ENCODE measurements around the gene CCSAP.
"Not testable (repeated sequence)": the region's sequence is repeated elsewhere in the genome, so short reads cannot be mapped to it uniquely, and the experiment has no call there.

CCSAP gene

DNA sequence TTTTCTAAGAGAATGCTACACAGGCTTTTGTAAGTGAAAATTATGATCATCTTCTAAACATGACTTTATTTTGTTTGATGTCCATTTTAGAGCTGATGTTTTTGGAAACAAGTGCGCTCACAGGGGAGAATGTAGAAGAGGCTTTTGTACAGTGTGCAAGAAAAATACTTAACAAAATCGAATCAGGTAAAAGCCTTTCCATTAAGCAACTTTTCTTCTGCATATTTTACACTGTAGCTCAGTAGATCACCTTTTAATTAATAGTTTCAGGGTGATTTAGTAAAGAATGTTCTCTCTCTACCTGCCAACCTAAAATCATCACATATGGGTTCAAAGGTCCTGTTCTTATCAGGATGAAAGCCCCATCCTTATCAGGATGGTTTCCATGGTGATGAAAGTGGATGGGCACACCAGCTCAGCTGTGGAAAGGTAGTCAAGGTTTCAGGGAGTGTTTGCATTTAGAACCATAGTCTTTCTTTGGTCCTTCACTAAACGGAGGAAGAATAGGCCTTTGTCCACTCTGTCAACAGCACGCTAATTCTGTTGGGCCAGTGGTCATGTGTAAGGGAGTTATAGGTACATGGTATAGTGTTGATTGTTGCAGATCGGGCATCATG lies 43.9 kb downstream of the CCSAP start:
- no peak for DNase-seq
- intact Hi-C loops (cut with DNase I), result no loop called here

DNA sequence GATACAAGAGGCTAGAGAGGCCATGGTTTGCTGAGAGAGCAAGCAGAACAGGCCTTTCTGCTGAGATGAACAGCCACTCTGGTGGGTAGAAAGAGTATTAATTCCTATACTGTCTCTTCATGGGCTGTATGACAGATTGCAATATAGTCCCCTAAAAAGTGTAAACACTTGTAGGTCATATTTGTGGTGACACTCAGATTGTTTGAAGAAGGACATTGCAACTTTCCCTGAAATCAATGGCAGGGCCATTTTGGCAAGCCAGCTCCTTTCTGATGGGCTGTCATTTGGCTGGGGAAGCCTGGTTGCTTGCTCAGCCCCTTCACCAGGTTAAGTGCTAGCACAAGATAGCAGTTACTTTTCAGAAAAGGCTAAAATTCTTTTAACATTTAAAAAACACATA lies 44.4 kb downstream of the CCSAP start:
- intact Hi-C loops (cut with DNase I), result no loop called here
- no peak for DNase-seq

DNA sequence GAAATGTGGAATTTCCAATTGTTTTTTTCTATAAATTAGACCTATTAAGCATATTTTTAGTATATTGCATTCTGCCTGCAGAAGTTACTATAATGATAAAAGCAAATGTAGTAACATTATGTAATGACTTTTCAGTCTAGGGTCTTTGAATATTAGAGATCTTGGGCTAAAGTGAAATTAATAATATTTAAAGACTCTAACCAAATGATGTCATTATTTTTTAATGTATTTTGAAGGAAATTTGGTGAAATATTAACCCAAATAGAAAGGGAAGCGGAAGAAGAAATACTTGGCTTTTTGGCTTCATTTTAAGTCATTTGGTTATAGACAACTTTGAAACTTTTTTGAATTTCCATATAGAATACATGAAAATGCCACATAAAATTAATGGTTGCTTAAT lies 45.1 kb downstream of the CCSAP start:
- no peak for DNase-seq
- intact Hi-C loops (cut with DNase I), result no loop called here

DNA sequence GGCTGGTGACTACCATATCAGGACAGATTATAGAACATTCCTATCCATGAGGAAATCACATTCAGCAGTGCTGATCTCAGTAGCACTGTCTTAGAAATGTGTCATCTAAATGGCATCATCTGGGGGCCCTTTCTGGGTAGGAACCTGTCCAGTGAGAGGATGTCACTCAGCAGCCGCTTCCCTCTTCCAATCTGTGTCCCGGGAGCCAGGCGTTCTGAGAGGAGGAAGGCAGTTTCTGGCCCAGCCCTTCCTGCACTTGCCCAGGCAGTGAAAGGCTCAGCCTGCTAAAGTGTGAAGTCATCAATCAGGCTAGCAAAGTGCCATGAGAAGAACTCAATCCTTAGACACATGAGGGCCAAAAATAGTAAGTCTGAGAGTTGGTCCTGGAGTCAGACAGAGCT lies 46.3 kb downstream of the CCSAP start:
- intact Hi-C loops (cut with DNase I), result no loop called here
- peak in 2 of 42 donors; percentile 19 to 46 for DNase-seq

DNA sequence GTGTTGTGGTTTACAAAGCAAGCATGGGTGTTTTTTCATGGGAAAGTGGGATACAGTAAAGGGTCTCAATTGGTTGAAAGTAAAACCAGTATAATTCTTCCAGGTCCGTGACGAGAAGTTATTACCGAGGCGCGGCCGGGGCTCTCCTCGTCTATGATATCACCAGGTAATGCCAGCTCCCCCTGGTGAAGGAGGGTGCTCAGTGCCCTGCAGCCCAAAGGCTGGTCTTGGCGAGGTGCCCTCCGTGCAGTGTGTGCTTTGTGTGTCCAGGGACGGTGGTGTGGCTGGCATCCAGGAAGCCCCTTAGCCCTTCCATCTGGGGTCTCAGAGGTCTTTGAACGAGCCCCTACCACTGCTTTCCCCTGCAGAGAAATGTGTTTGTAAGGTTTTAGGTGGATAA lies 47.1 kb downstream of the CCSAP start:
- intact Hi-C loops (cut with DNase I), result no loop called here
- DNase-seq, result no peak

DNA sequence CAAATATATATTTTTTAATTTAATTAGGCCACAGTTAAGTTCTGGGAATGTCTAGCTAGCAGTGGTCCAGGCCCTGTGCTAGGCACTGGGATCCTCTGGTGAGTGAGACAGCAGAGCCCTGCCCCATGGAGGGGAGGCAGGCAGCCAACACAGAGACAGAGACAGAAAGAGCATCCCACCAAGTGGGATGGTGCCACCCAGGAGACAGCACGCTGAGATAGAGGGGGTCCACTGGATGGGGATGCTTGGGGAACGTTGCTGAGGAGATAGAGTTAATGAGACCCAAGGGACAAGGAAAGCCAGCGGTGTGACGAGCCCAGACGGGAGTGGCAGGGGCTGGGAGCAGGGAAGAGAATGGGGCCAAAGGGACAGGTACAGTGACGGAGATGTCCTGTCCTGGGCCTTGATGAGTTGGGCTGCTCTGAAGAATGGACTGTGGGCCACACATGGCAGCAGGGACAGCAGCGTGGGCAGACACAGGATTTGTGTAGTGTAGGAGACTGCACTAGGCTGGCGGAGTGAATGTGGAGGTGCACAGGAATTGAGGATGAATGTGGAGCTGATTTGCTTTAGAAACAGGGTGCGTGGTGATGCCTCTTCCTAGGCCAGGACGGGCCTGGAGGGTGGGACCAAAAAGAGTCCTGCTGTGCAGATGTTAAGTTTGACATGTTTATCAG lies 49.2 kb downstream of the CCSAP start:
- no peak for DNase-seq
- intact Hi-C loops (cut with DNase I), result no loop called here

DNA sequence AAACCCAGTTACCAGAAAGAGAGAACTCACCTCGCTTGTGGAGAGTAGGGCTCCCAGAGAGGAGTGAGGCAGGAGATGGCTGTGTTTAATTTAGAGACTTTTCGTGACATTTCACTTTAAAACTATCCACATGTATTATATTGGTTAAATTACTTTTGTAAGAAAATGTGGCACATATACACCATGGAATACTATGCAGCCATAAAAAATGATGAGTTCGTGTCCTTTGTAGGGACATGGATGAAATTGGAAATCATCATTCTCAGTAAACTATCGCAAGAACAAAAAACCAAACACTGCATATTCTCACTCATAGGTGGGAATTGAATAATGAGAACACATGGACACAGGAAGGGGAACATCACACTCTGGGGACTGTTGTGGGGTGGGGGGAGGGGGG lies 51.2 kb downstream of the CCSAP start:
- DNase-seq; intact Hi-C loops (cut with DNase I): not testable (repeated sequence)

DNA sequence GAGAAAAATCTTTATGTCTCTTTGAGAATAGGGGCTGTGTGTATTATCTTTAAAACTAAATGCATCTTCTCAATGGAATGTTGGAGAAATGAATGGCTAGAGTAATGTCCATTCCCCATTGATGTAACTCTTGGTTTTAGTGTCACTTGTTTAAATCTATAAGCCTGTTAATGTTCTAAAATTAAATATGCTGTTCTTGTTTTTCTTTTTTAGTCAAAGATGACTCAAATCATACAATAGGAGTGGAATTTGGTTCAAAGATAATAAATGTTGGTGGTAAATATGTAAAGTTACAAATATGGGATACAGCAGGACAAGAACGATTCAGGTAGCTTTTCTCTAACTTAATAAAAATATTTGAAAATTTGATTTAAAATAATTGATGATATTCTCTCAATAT lies 54.3 kb downstream of the CCSAP start:
- DNase-seq, result no peak
- intact Hi-C loops (cut with DNase I), result no loop called here

DNA sequence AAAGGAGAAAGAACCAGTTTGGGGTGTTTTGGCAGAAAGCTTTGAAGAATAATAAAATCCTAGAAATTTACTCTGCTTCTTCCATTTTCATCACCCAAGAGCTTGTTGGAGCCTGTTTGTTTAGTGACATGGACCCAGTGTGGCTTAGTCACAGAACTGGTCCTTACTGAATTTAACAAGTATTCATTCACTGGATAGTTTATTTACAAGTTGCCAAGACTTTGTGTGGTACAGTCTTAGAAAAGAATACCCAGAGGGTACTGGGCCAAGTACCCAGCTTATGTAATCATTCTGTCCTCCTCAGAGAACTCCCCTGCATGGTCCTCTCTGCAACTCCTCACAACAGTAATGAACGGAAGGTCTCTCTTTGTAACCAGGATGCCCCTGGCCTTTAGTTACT lies 55.6 kb downstream of the CCSAP start:
- peak in 4 of 42 donors; percentile 20 to 59 (median 42) for DNase-seq
- intact Hi-C loops (cut with DNase I), result no loop called here

DNA sequence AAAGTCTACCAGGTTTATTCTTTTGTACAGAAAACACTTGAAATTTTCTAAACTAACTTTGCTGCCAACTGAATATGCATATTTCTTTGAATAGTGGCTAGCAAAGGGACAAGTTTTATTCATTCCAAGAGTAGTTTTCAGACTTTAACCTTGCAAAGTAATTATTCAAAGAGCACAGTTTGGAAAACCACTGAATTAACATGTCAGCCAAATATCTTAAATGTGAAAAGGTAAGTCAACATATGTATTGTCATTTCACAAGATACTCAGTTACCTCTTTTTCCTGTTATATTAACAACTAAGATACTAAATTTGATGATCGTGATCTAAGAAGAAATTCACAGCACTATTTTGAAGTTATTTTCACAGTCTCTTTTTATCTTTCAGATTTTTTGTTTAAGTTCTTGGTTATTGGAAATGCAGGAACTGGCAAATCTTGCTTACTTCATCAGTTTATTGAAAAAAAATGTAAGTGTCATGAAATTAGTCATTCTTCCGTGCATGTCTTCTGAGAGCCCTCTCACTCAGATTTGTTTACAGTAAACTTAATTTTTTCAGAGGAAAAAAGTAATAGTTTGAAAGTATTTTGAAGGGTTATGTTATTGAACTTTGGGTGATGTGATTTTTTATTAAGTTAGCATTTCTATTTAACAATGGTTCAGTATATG lies 56.6 kb downstream of the CCSAP start:
- DNase-seq, result no peak
- intact Hi-C loops (cut with DNase I), result no loop called here

DNA sequence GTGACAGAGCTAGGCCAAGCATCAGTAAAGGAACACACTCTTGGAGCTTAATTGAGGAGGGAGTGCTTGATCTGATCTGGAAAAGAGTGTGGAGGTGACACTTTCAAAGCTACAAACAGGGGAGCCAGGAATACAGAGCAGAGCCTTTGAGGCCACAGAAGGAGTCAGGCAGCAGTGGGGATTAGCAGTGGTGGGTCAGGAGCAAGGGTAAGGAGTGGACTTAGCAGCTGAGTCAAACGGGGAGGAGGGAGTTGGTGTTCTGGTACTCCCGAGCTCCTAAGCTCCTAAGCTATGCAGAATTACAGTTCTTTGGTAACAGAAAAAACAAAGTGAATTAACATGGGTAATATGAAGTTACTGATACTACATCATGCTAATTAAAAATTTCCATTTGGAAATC lies 57.4 kb downstream of the CCSAP start:
- no peak for DNase-seq
- intact Hi-C loops (cut with DNase I), result no loop called here

DNA sequence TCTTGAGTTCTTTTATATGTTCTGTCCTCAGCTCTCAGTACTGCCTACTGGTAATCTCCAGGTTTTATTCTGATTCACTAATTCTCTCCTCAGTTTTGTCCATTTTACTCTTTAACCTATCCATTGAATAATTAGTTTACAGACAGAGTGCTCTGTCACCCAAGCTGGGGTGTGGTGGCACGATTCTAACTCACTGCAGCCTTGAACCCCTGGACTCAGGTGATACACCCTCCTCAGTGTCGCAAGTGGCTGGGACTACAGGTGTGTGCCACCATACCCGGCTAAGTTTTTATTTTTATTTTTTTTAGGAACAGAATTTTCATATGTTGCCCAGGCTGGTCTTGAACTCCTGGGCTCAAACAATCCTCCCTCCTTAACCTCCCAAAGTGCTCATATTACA lies 58.0 kb downstream of the CCSAP start:
- intact Hi-C loops (cut with DNase I), result no loop called here
- DNase-seq, result no peak

DNA sequence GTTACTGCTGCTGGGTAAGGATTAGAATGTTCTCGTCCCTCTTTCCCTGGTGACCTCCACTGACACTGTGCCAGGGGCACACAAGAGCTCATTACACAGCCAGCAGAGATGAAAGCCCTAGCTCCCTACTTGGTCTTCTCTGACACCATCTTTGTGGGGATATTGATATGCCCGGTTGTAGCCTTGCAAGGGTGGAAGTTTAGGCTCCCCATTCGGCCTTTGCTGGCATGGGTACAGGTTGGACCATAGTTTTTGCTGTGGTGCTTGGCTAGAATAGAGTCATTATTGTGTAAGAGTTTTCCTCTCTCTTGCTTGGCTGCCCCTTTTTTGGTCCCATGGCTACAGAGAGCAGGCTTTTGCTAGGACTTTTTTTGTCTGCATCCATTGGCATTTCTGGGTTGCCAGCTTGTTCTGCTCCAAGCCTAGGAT lies 59.6 kb downstream of the CCSAP start:
- intact Hi-C loops (cut with DNase I), result no loop called here
- peak in 11 of 42 donors; percentile 17 to 65 (median 38) for DNase-seq

DNA sequence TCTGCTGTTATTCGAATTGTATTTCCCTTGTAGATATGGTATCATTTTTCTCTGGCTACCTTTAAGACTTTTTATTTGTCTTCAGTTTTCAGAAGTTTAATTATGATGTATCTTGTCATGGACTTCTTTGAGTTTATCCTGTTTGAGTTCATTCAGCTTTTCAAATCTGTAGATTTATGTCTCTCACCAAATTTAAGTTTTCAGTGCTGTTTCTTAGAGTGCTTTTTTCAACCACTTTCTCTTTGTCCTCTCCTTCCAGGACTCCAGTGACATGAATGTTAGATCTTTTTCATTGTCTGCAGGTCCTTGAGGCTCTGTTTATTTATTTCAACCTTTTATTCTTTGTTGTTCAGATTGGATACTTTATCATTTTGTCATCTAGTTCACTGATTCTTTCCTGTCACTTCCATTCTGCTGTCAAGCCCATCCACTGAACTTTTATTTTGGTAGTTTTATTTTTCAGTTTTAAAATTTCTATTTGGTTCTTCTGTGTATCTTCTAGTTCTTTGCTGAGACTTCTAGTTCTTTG lies 60.5 kb downstream of the CCSAP start:
- no peak for DNase-seq
- intact Hi-C loops (cut with DNase I), result no loop called here

DNA sequence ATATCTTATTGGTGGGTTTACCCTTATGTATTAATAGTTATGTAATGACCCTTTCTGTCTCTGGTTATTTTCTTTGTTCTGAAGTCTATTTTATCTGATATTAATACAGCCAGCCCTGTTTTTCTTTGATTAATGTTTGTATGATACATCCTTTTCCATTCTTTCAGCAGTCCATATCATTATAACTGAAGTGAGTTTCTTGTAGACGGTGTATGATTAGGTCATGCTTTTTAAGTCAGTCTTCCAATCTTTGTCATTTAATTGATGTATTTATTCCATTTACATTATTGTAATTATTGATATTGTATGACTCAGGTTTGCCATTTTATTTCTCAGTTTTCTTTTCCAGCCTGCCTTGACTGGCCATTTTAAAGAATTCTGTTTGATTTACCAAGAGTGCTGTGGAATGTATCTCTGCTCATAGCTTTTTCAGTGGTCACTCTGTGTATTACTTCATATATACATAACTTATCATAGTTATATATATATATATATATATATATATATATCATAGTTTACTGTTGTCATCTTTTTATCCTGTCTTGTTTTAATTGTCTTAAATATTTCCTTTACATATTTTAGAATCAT lies 61.4 kb downstream of the CCSAP start:
- intact Hi-C loops (cut with DNase I), result no loop called here
- DNase-seq, result no peak

DNA sequence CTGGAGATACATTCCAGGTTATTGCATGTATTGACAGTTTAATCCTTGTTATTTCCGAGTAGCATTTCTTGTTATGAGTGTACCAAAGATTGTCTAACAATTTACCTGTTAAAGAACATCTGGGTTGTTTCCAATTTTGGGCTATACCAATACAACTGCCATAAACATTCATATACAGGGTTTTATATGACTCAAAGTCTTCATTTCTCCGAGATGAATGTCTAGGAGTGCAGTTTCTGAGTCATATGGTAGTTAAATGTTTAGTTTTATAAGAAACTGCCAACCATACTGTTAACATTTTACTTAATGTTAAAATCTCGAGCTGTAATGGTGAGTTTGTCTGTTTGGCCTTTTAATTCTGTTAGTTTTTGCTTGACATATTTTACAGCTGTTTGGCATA lies 61.9 kb downstream of the CCSAP start:
- DNase-seq, result no peak
- intact Hi-C loops (cut with DNase I), result no loop called here

DNA sequence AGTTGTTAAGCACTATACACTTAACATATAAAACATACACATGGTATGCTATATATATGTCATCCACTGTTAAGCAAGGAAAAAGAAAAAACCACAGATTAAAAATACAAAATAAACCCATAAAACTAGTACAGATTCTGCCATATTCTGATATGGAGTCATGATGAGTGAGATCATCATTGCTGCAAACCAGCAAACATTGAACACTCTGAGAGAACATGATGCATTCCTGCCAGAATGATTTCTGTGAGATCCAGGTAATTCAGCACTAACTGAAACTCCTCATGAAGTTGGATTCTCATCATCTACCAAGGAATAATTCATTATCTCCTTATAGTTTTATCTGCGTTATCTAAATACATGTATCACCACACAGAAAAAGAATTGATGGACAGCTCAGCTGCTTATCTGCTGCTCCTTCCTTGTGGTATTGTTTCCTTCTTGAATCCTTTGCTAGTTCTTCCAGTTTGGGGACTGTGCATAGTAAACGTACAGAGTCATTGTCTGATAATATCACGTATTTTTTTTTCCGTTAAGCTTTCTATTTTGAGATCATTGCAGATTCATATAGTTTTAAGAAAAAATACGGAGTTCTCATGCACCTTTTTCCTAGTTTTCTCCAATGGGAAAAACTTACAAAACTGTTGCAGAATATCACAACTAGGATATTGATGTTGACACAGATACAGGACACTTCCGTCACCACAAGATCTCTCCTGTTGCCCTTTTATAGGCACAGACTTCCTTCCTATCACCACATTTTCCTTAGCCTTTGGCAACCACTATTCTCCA lies 62.6 kb downstream of the CCSAP start:
- intact Hi-C loops (cut with DNase I), result no loop called here

DNA sequence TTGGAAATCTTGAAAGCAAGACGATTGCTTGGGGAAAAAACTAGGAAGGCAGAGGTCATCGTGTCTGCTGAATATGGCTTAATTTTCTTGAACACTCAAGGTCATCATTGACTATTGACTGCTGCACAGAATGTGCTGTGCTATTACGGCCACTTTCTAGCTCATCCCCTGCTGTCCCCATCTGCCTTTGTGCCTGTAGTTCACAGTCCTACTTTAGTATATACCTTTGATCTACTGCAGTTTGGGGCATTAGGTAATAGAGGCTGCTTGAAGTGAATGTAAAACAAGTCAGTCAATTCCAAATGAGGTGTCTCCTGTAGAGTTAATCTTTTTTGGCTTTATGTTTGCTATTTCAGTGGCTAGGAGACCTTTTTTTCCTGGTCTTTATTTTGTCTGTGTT lies 63.6 kb downstream of the CCSAP start:
- DNase-seq, result no peak
- intact Hi-C loops (cut with DNase I), result no loop called here

More for the DNA sequence above, 62.6 kb downstream of the CCSAP start:
- DNase-seq, result no peak

DNA sequence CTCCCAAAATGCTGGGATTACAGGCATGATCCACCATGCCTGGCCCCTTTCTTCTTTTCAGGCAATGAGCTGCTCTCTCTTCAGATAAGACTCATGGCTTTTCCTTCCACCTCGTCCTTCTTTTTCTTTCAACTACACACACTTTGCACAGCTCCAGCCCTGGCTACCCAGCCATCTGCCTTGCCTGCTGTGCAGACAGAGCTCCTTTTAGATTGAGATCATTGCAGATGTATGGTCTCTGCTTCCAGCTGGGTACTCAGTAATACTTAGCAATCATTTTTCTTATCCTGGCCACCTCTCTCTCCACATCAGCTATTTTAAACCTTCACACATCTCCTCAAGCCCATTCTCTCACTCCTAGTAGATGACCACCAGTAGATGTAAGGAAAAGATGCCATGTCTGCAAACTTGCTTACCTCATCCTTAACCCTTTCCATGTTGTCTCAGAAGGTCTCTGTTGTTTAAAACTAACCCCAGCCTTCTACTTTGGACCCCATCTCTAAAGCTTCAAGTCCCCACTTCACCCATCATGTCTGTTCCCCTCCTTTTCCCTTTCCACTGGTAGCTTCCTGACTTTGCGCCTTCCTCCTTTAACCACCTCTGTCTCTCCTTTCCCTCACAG lies 64.6 kb downstream of the CCSAP start:
- no peak for DNase-seq
- intact Hi-C loops (cut with DNase I), result no loop called here
